ENCODE results near the gene GABRA5. TPM values are rescaled to one million over a fixed set of nuclear protein-coding genes. Genes with fewer than 3 reads are reported as not detected.

Gene GABRA5
- total RNA-seq, 1 experiment from 2014 or later = not detected

DNA sequence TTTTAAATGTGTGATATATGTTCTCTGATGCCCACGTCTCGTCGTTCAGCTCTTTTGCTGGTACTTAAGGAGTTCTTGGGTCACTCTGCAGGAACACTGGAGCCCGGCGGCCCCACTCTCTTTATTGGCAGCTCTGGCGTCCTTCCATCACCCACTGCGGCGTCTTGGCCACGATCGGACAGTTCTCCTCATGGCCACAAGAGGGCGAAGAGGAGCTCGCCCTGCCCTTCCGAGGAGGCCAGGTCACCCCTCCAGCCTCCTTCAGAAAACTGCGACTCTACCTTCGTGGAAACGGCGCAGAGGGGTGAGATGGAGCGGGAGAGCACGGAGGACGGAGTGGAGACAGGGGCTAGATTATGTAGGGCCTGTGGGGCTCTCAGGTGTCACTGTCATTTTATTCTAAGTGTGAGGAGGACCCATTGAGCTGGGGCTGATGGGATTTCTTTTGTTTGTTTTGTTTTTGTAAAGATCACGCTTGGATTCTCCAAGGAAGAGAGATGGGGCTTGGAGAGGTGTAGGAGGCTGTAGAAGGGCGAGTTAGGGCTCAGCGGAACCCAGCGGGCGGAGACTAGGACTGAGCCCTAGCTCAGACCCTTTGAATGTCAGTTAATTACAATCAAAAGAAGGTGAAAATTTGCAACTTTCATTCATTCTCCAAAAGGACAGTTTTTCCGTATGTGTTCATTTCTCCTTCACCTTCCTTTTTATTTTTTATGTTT, 28.0 kb upstream of the GABRA5 start:
- ChIA-PET CTCF (no interaction called here), POLR2A (ENCODE audit: unreplicated experiment) (no interaction called here)
- H3F3A ChIP-seq (ENCODE audit: insufficient read depth, low read depth) = no peaks in the 10 kb centered on the region
- peak in 1 of 2 experiments; percentile 5 for DNase-seq
- no peak overlapping the region for H2AFZ ChIP-seq
- no peak overlapping the region for H3K27ac ChIP-seq
- H4K20me1 ChIP-seq (ENCODE audit: insufficient read depth) = no peaks in the 10 kb centered on the region
- H3K4me3 ChIP-seq = no peak overlapping the region
- no peaks in the 10 kb centered on the region for H3K36me3 ChIP-seq (ENCODE audit: low read depth)
- H3K4me2 ChIP-seq = no peak overlapping the region
- BruUV-seq (replicated peaks) = no TSS peak
- no peaks in the 10 kb centered on the region for H3K4me1 ChIP-seq (replicated peaks; ENCODE audit: insufficient read depth)
- H3K27me3 ChIP-seq (ENCODE audit: insufficient read depth, low read depth) = peaks cover 6% of the 10 kb centered on the region; the same call in 1 of the 2 replicates
- no peaks in the 10 kb centered on the region for H3K79me2 ChIP-seq (ENCODE audit: low read depth)
- intact Hi-C loops (cut with micrococcal nuclease; ENCODE audit: unreplicated experiment) = no loop called here
- TF ChIP-seq, protein P1, sequence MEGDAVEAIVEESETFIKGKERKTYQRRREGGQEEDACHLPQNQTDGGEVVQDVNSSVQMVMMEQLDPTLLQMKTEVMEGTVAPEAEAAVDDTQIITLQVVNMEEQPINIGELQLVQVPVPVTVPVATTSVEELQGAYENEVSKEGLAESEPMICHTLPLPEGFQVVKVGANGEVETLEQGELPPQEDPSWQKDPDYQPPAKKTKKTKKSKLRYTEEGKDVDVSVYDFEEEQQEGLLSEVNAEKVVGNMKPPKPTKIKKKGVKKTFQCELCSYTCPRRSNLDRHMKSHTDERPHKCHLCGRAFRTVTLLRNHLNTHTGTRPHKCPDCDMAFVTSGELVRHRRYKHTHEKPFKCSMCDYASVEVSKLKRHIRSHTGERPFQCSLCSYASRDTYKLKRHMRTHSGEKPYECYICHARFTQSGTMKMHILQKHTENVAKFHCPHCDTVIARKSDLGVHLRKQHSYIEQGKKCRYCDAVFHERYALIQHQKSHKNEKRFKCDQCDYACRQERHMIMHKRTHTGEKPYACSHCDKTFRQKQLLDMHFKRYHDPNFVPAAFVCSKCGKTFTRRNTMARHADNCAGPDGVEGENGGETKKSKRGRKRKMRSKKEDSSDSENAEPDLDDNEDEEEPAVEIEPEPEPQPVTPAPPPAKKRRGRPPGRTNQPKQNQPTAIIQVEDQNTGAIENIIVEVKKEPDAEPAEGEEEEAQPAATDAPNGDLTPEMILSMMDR (conservative IDR thresholded peaks at IDR 0.05) = peak; percentile 71
- no peak for TF ChIP-seq EZH2 (IDR thresholded peaks at IDR 0.05; ENCODE audit: low read depth)
- no peaks in the 10 kb centered on the region for H3K9me2 ChIP-seq (ENCODE audit: insufficient read depth)
- no peaks in the 10 kb centered on the region for H3K9me3 ChIP-seq (ENCODE audit: insufficient read depth, low read depth)

DNA sequence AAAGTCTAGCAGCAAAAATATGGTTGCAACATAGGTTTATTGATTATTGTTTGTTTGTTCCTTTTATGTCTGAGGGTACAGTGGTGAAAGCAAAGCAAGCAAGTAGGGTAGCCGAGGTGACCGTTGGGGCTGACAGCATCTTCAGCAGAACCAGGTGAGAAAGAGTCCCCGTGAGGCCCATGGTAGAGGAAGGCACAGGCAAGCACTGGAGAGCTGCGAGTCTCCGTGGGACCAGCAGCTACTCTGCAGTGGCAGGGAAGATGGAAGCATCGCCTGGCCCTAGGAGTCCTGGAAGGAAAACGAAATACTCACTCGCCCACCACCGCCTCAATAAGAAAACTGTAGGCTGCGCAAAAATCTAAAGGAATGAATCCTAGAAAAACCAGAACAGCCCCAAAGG, 25.3 kb upstream of the GABRA5 start:
- Histone ChIP-seq H3K79me2 (ENCODE audit: low read depth) (no peaks in the 10 kb centered on the region), H3K4me2 (no peak overlapping the region), H3K36me3 (ENCODE audit: low read depth) (no peaks in the 10 kb centered on the region), H4K20me1 (ENCODE audit: insufficient read depth) (no peaks in the 10 kb centered on the region), H3K27ac (no peak overlapping the region), H3K27me3 (ENCODE audit: insufficient read depth, low read depth) (peaks cover 6% of the 10 kb centered on the region; the same call in 1 of the 2 replicates), H3K4me1 (replicated peaks; ENCODE audit: insufficient read depth) (no peaks in the 10 kb centered on the region), H3K4me3 (no peak overlapping the region), H3K9me3 (ENCODE audit: insufficient read depth, low read depth) (no peaks in the 10 kb centered on the region), H2AFZ (no peak overlapping the region), H3F3A (ENCODE audit: insufficient read depth, low read depth) (no peaks in the 10 kb centered on the region), H3K9me2 (ENCODE audit: insufficient read depth) (no peaks in the 10 kb centered on the region)
- BruUV-seq (replicated peaks) = no TSS peak
- DNase-seq = no peak
- CTCF ChIA-PET = no interaction called here
- POLR2A ChIA-PET (ENCODE audit: unreplicated experiment) = no interaction called here
- intact Hi-C loops (cut with micrococcal nuclease; ENCODE audit: unreplicated experiment) = no loop called here
- TF ChIP-seq EZH2 (IDR thresholded peaks at IDR 0.05; ENCODE audit: low read depth) = no peak
- TF ChIP-seq, protein P1 (conservative IDR thresholded peaks at IDR 0.05) = no peak

DNA sequence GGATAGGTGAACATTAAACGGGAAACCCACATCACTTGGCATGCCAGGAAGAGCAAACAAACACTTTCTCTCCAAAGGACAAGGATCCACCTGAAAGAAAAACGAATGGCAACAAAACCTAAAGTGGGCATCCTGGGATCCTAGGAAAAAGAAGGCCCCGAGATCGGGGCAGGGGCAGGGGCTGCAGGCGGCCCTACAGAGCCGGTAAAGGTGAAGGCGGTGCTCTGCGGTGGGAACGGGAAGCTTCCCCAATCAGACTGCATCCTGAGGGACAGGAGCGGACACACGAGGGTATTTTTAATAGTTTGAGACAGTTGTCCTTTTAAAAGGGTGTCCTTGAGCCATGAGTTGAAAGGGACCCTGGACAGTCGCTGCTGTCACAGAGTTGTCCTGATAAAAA, 24.9 kb upstream of the GABRA5 start:
- intact Hi-C loops (cut with micrococcal nuclease; ENCODE audit: unreplicated experiment) = no loop called here
- no peaks in the 10 kb centered on the region for H3K9me3 ChIP-seq (ENCODE audit: insufficient read depth, low read depth)
- CTCF ChIA-PET = no interaction called here

More for the DNA sequence above, 24.9 kb upstream of the GABRA5 start:
- Histone ChIP-seq H3K27me3 (ENCODE audit: insufficient read depth, low read depth) (peaks cover 6% of the 10 kb centered on the region; the same call in 1 of the 2 replicates), H3F3A (ENCODE audit: insufficient read depth, low read depth) (no peaks in the 10 kb centered on the region), H3K9me2 (ENCODE audit: insufficient read depth) (no peaks in the 10 kb centered on the region), H3K4me2 (no peak overlapping the region), H4K20me1 (ENCODE audit: insufficient read depth) (no peaks in the 10 kb centered on the region), H3K27ac (no peak overlapping the region), H3K79me2 (ENCODE audit: low read depth) (no peaks in the 10 kb centered on the region), H2AFZ (no peak overlapping the region), H3K4me3 (no peak overlapping the region), H3K4me1 (replicated peaks; ENCODE audit: insufficient read depth) (no peaks in the 10 kb centered on the region), H3K36me3 (ENCODE audit: low read depth) (no peaks in the 10 kb centered on the region)
- POLR2A ChIA-PET (ENCODE audit: unreplicated experiment) = no interaction called here
- DNase-seq = no peak
- no TSS peak for BruUV-seq (replicated peaks)
- TF ChIP-seq EZH2 (IDR thresholded peaks at IDR 0.05; ENCODE audit: low read depth) = no peak
- TF ChIP-seq, protein P1 (conservative IDR thresholded peaks at IDR 0.05) = no peak
